Measurements from ENCODE around the gene UBE2E2. TPM values are rescaled to one million over a fixed set of nuclear protein-coding genes. Genes with fewer than 3 reads are reported as not detected.

UBE2E2 gene
- total and polyA plus RNA-seq, 2 of the 13 experiments (the other 11 are each of a cell fraction or from before 2014, with no cell fraction given): 0.77 to 1.5 TPM

GRCh38 chr3:23202203-23202920 lies 765 bp upstream of the UBE2E2 start (continued):
- TF ChIP-seq ZNF710 (CRISPR knock-in tag; IDR thresholded peaks at IDR 0.05; ENCODE audit: borderline replicate concordance) (no peak), RNF219 (CRISPR knock-in tag; IDR thresholded peaks at IDR 0.05) (no peak), MAFG (CRISPR knock-in tag; IDR thresholded peaks at IDR 0.05) (no peak), ZBTB46 (CRISPR knock-in tag; IDR thresholded peaks at IDR 0.05; ENCODE audit: borderline replicate concordance) (no peak), IKZF1 (IDR thresholded peaks at IDR 0.05) (no peak), ZNF124 (CRISPR knock-in tag; IDR thresholded peaks at IDR 0.05) (no peak), ATM (IDR thresholded peaks at IDR 0.05; ENCODE audit: borderline replicate concordance) (no peak), ZMAT5 (CRISPR knock-in tag; IDR thresholded peaks at IDR 0.05; ENCODE audit: borderline replicate concordance, low read depth) (no peak), U2AF1 (optimal IDR thresholded peaks at IDR 0.05; ENCODE audit: low read depth, low read length) (no peak), ZFP91 (CRISPR knock-in tag; IDR thresholded peaks at IDR 0.05; ENCODE audit: borderline replicate concordance) (peak; percentile 94), AGO1 (IDR thresholded peaks at IDR 0.05; ENCODE audit: low read depth, low read length, poor library complexity, severe bottlenecking) (no peak)

Data from HepG2 (cell line).